C4-2B (cell line): ENCODE results near the gene CDC42SE1.

Experiments
- CTCF ChIP-seq: fragments of 450-650 bp; conservative IDR thresholded peaks from 2 replicates; pipeline ENCODE4 v1.5.1; 2017; ENCODE audit warnings: mild to moderate bottlenecking
- ZFX ChIP-seq: fragments of 450-650 bp; IDR thresholded peaks from 2 replicates; pipeline ENCODE4 v1.6.1; 2017

- TF ChIP-seq CTCF = no peak
- TF ChIP-seq ZFX = no peak
Observed at GRCh38 chr1:151009206-151009587, 50.2 kb downstream of the CDC42SE1 start.
